Tongue (tissue), 2 donors: ENCODE results near the gene USP17L19. TPM values are rescaled to one million over a fixed set of nuclear protein-coding genes. Genes with fewer than 3 reads are reported as not detected.
A peak's percentile ranks its signal among the peaks of the same experiment; 100 is the strongest.
"Not testable (repeated sequence)": the region's sequence is repeated elsewhere in the genome, so short reads cannot be mapped to it uniquely, and the experiment has no call there.

ENCODE experiments used
- DNase-seq: peaks from one replicate; pipeline ENCODE4 v3.0.0-alpha.2; 2015
- total RNA-seq: library from RNA; depleted of rRNA; stranded (reverse); fragments of >200 nt; gene quantifications from one replicate; pipeline ENCODE4 v1.2.3, GENCODE V29; 2014

Gene USP17L19, protein sequence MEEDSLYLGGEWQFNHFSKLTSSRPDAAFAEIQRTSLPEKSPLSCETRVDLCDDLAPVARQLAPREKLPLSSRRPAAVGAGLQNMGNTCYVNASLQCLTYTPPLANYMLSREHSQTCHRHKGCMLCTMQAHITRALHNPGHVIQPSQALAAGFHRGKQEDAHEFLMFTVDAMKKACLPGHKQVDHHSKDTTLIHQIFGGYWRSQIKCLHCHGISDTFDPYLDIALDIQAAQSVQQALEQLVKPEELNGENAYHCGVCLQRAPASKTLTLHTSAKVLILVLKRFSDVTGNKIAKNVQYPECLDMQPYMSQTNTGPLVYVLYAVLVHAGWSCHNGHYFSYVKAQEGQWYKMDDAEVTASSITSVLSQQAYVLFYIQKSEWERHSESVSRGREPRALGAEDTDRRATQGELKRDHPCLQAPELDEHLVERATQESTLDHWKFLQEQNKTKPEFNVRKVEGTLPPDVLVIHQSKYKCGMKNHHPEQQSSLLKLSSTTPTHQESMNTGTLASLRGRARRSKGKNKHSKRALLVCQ
- total RNA-seq, result not detected

DNA sequence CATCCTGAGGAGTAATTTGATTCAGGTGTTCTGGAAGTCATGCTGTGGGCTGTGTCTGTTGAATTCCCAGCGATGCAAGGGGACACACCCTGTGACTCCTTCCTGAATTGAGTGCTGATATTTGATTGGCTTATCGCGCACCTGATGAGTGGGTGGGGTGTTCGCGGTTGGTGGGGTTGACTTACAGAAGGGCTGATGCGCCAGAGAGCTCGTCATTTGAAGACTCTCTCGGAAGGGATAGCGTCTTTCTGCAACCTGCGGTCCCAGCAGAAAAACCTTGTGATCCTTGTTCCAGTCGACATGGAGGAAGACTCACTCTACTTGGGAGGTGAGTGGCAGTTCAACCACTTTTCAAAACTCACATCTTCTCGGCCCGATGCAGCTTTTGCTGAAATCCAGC, at the start of gene USP17L19:
Gene USP17L19 (plus strand): TSS at position 301 of the 400 bp plus-strand sequence. CDS start 0 bp downstream, at position 301.
- DNase-seq, result not testable (repeated sequence)

DNA sequence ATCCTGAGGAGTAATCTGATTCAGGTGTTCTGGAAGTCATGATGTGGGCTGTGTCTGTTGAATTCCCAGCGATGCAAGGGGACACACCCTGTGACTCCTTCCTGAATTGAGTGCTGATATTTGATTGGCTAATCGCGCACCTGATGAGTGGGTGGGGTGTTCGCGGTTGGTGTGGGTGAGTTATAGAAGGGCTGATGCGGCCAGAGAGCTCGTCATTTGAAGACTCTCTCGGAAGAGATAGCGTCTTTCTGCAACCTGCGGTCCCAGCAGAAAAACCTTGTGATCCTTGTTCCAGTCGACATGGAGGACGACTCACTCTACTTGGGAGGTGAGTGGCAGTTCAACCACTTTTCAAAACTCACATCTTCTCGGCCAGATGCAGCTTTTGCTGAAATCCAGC, 42.8 kb upstream of the USP17L19 start, which contains the start of gene USP17L10:
Gene USP17L10 (plus strand): TSS at position 301 of the 400 bp plus-strand sequence. CDS start 0 bp downstream, at position 301.
- not testable (repeated sequence) for DNase-seq

DNA sequence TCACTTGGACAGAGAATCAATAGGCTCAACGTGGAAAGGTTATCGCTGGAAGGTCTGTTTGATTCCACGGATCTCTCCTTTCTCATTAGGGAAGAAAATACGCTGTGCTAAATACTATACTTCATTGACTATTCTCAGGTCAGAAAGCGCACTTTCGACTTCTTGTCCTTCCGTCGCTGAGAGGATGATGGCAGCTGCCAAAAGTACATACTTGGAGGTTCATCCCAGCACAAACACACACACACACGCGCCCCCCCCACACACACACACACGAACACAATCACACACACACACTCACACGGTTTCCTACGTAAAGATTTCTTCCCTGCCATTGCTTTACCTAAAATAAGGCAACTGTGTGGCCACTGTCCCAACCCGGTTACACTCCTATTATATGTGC, 38.5 kb upstream of the USP17L19 start:
- DNase-seq, result not testable (repeated sequence)

DNA sequence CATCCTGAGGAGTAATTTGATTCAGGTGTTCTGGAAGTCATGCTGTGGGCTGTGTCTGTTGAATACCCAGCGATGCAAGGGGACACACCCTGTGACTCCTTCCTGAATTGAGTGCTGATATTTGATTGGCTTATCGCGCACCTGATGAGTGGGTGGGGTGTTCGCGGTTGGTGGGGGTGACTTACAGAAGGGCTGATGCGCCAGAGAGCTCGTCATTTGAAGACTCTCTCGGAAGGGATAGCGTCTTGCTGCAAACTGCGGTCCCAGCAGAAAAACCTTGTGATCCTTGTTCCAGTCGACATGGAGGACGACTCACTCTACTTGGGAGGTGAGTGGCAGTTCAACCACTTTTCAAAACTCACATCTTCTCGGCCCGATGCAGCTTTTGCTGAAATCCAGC, 38.1 kb upstream of the USP17L19 start, which contains the start of gene USP17L11:
Gene USP17L11 (plus strand): TSS at position 301 of the 400 bp plus-strand sequence. CDS start 0 bp downstream, at position 301.
- not testable (repeated sequence) for DNase-seq

DNA sequence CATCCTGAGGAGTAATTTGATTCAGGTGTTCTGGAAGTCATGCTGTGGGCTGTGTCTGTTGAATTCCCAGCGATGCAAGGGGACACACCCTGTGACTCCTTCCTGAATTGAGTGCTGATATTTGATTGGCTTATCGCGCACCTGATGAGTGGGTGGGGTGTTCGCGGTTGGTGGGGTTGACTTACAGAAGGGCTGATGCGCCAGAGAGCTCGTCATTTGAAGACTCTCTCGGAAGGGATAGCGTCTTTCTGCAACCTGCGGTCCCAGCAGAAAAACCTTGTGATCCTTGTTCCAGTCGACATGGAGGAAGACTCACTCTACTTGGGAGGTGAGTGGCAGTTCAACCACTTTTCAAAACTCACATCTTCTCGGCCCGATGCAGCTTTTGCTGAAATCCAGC, 33.3 kb upstream of the USP17L19 start, which contains the start of gene USP17L12:
Gene USP17L12 (plus strand): TSS at position 301 of the 400 bp plus-strand sequence. CDS start 0 bp downstream, at position 301.
- not testable (repeated sequence) for DNase-seq

DNA sequence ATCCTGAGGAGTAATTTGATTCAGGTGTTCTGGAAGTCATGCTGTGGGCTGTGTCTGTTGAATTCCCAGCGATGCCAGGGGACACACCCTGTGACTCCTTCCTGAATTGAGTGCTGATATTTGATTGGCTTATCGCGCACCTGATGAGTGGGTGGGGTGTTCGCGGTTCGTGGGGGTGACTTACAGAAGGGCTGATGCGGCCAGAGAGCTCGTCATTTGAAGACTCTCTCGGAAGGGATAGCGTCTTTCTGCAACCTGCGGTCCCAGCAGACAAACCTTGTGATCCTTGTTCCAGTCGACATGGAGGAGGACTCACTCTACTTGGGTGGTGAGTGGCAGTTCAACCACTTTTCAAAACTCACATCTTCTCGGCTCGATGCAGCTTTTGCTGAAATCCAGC, 28.6 kb upstream of the USP17L19 start, which contains the start of gene USP17L13:
Gene USP17L13 (plus strand): TSS at position 301 of the 400 bp plus-strand sequence. CDS start 0 bp downstream, at position 301.
- DNase-seq, result not testable (repeated sequence)

DNA sequence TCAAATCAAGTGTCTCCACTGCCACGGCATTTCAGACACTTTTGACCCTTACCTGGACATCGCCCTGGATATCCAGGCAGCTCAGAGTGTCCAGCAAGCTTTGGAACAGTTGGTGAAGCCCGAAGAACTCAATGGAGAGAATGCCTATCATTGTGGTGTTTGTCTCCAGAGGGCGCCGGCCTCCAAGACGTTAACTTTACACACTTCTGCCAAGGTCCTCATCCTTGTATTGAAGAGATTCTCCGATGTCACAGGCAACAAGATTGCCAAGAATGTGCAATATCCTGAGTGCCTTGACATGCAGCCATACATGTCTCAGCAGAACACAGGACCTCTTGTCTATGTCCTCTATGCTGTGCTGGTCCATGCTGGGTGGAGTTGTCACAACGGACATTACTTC, 22.9 kb upstream of the USP17L19 start:
- DNase-seq, result not testable (repeated sequence)

DNA sequence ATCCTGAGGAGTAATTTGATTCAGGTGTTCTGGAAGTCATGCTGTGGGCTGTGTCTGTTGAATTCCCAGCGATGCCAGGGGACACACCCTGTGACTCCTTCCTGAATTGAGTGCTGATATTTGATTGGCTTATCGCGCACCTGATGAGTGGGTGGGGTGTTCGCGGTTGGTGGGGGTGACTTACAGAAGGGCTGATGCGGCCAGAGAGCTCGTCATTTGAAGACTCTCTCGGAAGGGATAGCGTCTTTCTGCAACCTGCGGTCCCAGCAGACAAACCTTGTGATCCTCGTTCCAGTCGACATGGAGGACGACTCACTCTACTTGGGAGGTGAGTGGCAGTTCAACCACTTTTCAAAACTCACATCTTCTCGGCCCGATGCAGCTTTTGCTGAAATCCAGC, 19.1 kb upstream of the USP17L19 start, which contains the start of gene USP17L15:
Gene USP17L15 (plus strand): TSS at position 301 of the 400 bp plus-strand sequence. CDS start 0 bp downstream, at position 301.
- not testable (repeated sequence) for DNase-seq

DNA sequence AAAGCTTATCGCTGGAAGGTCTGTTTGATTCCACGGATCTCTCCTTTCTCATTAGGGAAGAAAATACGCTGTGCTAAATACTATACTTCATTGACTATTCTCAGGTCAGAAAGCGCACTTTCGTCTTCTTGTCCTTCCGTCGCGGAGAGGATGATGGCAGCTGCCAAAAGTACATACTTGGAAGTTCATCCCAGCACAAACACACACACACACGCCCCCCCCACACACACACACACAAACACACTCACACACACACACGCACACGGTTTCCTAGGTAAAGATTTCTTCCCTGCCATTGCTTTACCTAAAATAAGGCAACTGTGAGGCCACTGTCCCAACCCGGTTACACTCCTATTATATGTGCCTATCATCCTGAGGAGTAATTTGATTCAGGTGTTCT, 14.7 kb upstream of the USP17L19 start:
- DNase-seq, result peak; percentile 0

DNA sequence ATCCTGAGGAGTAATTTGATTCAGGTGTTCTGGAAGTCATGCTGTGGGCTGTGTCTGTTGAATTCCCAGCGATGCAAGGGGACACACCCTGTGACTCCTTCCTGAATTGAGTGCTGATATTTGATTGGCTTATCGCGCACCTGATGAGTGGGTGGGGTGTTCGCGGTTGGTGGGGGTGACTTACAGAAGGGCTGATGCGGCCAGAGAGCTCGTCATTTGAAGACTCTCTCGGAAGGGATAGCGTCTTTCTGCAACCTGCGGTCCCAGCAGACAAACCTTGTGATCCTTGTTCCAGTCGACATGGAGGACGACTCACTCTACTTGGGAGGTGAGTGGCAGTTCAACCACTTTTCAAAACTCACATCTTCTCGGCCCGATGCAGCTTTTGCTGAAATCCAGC, 9.6 kb upstream of the USP17L19 start, which contains the start of gene USP17L17:
Gene USP17L17 (plus strand): TSS at position 301 of the 400 bp plus-strand sequence. CDS start 0 bp downstream, at position 301.
- not testable (repeated sequence) for DNase-seq

DNA sequence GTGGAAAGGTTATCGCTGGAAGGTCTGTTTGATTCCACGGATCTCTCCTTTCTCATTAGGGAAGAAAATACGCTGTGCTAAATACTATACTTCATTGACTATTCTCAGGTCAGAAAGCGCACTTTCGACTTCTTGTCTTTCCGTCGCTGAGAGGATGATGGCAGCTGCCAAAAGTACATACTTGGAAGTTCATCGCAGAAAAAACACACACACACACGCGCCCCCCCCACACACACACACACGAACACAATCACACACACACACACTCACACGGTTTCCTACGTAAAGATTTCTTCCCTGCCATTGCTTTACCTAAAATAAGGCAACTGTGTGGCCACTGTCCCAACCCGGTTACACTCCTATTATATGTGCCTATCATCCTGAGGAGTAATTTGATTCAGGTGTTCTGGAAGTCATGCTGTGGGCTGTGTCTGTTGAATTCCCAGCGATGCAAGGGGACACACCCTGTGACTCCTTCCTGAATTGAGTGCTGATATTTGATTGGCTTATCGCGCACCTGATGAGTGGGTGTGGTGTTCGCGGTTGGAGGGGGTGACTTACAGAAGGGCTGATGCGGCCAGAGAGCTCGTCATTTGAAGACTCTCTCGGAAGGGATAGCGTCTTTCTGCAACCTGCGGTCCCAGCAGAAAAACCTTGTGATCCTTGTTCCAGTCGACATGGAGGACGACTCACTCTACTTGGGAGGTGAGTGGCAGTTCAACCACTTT, 5.1 kb upstream of the USP17L19 start, which contains the start of gene USP17L18:
Gene USP17L18 (plus strand): TSS at position 678 of the 728 bp plus-strand sequence. CDS start 0 bp downstream, at position 678.
- peak; percentile 0 for DNase-seq

DNA sequence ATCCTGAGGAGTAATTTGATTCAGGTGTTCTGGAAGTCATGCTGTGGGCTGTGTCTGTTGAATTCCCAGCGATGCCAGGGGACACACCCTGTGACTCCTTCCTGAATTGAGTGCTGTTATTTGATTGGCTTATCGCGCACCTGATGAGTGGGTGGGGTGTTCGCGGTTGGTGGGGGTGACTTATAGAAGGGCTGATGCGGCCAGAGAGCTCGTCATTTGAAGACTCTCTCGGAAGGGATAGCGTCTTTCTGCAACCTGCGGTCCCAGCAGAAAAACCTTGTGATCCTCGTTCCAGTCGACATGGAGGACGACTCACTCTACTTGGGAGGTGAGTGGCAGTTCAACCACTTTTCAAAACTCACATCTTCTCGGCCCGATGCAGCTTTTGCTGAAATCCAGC, 4.6 kb downstream of the USP17L19 start, which contains the start of gene USP17L20:
Gene USP17L20 (plus strand): TSS at position 301 of the 400 bp plus-strand sequence. CDS start 0 bp downstream, at position 301.
- DNase-seq, result not testable (repeated sequence)

DNA sequence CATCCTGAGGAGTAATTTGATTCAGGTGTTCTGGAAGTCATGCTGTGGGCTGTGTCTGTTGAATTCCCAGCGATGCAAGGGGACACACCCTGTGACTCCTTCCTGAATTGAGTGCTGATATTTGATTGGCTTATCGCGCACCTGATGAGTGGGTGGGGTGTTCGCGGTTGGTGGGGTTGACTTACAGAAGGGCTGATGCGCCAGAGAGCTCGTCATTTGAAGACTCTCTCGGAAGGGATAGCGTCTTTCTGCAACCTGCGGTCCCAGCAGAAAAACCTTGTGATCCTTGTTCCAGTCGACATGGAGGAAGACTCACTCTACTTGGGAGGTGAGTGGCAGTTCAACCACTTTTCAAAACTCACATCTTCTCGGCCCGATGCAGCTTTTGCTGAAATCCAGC, 9.4 kb downstream of the USP17L19 start, which contains the start of gene USP17L21:
Gene USP17L21 (plus strand): TSS at position 301 of the 400 bp plus-strand sequence. CDS start 0 bp downstream, at position 301.
- not testable (repeated sequence) for DNase-seq

DNA sequence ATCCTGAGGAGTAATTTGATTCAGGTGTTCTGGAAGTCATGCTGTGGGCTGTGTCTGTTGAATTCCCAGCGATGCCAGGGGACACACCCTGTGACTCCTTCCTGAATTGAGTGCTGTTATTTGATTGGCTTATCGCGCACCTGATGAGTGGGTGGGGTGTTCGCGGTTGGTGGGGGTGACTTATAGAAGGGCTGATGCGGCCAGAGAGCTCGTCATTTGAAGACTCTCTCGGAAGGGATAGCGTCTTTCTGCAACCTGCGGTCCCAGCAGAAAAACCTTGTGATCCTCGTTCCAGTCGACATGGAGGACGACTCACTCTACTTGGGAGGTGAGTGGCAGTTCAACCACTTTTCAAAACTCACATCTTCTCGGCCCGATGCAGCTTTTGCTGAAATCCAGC, 14.1 kb downstream of the USP17L19 start, which contains the start of gene USP17L22:
Gene USP17L22 (plus strand): TSS at position 301 of the 400 bp plus-strand sequence. CDS start 0 bp downstream, at position 301.
- not testable (repeated sequence) for DNase-seq

DNA sequence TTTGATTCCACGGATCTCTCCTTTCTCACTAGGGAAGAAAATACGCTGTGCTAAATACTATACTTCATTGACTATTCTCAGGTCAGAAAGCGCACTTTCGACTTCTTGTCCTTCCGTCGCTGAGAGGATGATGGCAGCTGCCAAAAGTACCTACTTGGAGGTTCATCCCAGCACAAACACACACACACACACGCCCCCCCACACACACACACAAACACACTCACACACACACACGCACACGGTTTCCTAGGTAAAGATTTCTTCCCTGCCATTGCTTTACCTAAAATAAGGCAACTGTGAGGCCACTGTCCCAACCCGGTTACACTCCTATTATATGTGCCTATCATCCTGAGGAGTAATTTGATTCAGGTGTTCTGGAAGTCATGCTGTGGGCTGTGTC, 18.5 kb downstream of the USP17L19 start:
- DNase-seq, result not testable (repeated sequence)

Other genes starting within 250 kb of the USP17L19 start
- gene FAM90A26, start 83.0 kb upstream of the USP17L19 start, total RNA-seq, result not detected
- not detected for gene USP17L10, start 42.7 kb upstream of the USP17L19 start, total RNA-seq
- not detected for gene USP17L11, start 38.0 kb upstream of the USP17L19 start, total RNA-seq
- not detected for gene USP17L12, start 33.2 kb upstream of the USP17L19 start, total RNA-seq
- not detected for gene USP17L13, start 28.5 kb upstream of the USP17L19 start, total RNA-seq
- not detected for gene USP17L15, start 19.0 kb upstream of the USP17L19 start, total RNA-seq
- gene USP17L17, start 9.5 kb upstream of the USP17L19 start, total RNA-seq, result not detected
- not detected for gene USP17L18, start 4.7 kb upstream of the USP17L19 start, total RNA-seq
- gene USP17L20, start 4.7 kb downstream of the USP17L19 start, total RNA-seq, result not detected
- gene USP17L21, start 9.5 kb downstream of the USP17L19 start, total RNA-seq, result not detected
- gene USP17L22, start 14.2 kb downstream of the USP17L19 start, total RNA-seq, result not detected
- not detected for gene USP17L24, start 71.8 kb downstream of the USP17L19 start, total RNA-seq
- gene USP17L25, start 76.5 kb downstream of the USP17L19 start, total RNA-seq, result not detected
- not detected for gene USP17L26, start 81.3 kb downstream of the USP17L19 start, total RNA-seq
- gene USP17L5, start 86.0 kb downstream of the USP17L19 start, total RNA-seq, result not detected
- not detected for gene USP17L27, start 90.8 kb downstream of the USP17L19 start, total RNA-seq
- not detected for gene USP17L28, start 95.5 kb downstream of the USP17L19 start, total RNA-seq
- not detected for gene USP17L29, start 100.3 kb downstream of the USP17L19 start, total RNA-seq
- not detected for gene USP17L30, start 109.8 kb downstream of the USP17L19 start, total RNA-seq
- not detected for gene DEFB131A, start 191.0 kb downstream of the USP17L19 start, total RNA-seq